Neural progenitor cell (in vitro differentiated cells): ENCODE measurements around the gene CFAP221. TPM values are rescaled to one million over a fixed set of nuclear protein-coding genes. Genes with fewer than 3 reads are reported as not detected.

Source experiments
- DNase-seq: peaks from one replicate; pipeline ENCODE4 v3.0.0-alpha.2; 2016; ENCODE audit warnings: low spot score
- H2AFZ ChIP-seq: fragments of 200-600 bp; sonication (generic); replicated peaks from 2 replicates; pipeline ENCODE4 v1.6.1; 2016; ENCODE audit warnings: antibody characterized with exemption
- H3F3A ChIP-seq: fragments of 200-600 bp; sonication (generic); 2 replicates; pipeline ENCODE4 v1.6.1; 2016; ENCODE audit warnings: antibody characterized with exemption, low read depth
- H3K27ac ChIP-seq: fragments of 200-600 bp; sonication (generic); 2 replicates; pipeline ENCODE4 v1.5.1; 2016; ENCODE audit warnings: mild to moderate bottlenecking
- H3K27me3 ChIP-seq: fragments of 200-600 bp; sonication (generic); 2 replicates; pipeline ENCODE4 v1.6.1; 2016; ENCODE audit warnings: mild to moderate bottlenecking, moderate library complexity
- H3K36me3 ChIP-seq: fragments of 200-600 bp; sonication (generic); 2 replicates; pipeline ENCODE4 v1.5.1; 2016
- H3K4me1 ChIP-seq: fragments of 200-600 bp; sonication (generic); 2 replicates; pipeline ENCODE4 v1.6.1; 2016; ENCODE audit warnings: mixed run types
- H3K4me2 ChIP-seq: fragments of 200-600 bp; sonication (generic); 2 replicates; pipeline ENCODE4 v1.6.1; 2016
- H3K4me3 ChIP-seq: fragments of 200-600 bp; sonication (generic); 2 replicates; pipeline ENCODE4 v1.5.1; 2016
- H3K79me2 ChIP-seq: fragments of 200-600 bp; sonication (generic); 2 replicates; pipeline ENCODE4 v1.6.1; 2016; ENCODE audit warnings: low read depth
- H3K9ac ChIP-seq: fragments of 200-600 bp; sonication (generic); 2 replicates; pipeline ENCODE4 v1.6.1; 2016
- H3K9me3 ChIP-seq: fragments of 200-600 bp; sonication (generic); 2 replicates; pipeline ENCODE4 v1.5.1; 2016; ENCODE audit warnings: low read depth
- H4K20me1 ChIP-seq: fragments of 200-600 bp; sonication (generic); 2 replicates; pipeline ENCODE4 v1.6.1; 2016; ENCODE audit warnings: low read depth
- H3K27ac Mint-ChIP-seq: 3 replicates; pipeline ENCODE4 v1.8.0; 2021; ENCODE audit warnings: mixed read lengths
- H3K27me3 Mint-ChIP-seq: 2 replicates; pipeline ENCODE4 v1.8.0; 2022; ENCODE audit warnings: low read depth, mild to moderate bottlenecking, inconsistent platforms, moderate library complexity, mixed read lengths; ENCODE audit not compliant: insufficient read depth
- H3K36me3 Mint-ChIP-seq: 3 replicates; pipeline ENCODE4 v1.8.0; 2021; ENCODE audit warnings: mixed read lengths
- H3K4me1 Mint-ChIP-seq: 3 replicates; pipeline ENCODE4 v1.8.0; 2021; ENCODE audit warnings: mixed read lengths
- H3K4me3 Mint-ChIP-seq: 3 replicates; pipeline ENCODE4 v1.8.0; 2021; ENCODE audit warnings: mild to moderate bottlenecking, moderate library complexity, mixed read lengths
- H3K9me3 Mint-ChIP-seq: 3 replicates; pipeline ENCODE4 v1.8.0; 2020; ENCODE audit warnings: mixed read lengths
- EZH2 ChIP-seq: fragments of 200-600 bp; sonication (generic); IDR thresholded peaks from 2 replicates; pipeline ENCODE4 v1.6.1; 2017; ENCODE audit warnings: antibody characterized with exemption, mild to moderate bottlenecking, moderate library complexity
- EZH2phosphoT487 ChIP-seq: fragments of 200-600 bp; sonication (generic); IDR thresholded peaks from 2 replicates; pipeline ENCODE4 v1.6.1; 2017; ENCODE audit warnings: antibody characterized with exemption
- total RNA-seq: library from RNA; depleted of rRNA; stranded (reverse); fragments of >200 nt; gene quantifications from 2 replicates; pipeline ENCODE4 v1.2.3, GENCODE V29; 2015; ENCODE audit warnings: low replicate concordance
- TF ChIP-seq, protein P1 (sequence below): fragments of 200-600 bp; sonication (generic); IDR thresholded peaks from 2 replicates; pipeline ENCODE4 v1.5.1; 2017; ENCODE audit warnings: antibody characterized with exemption, mild to moderate bottlenecking

CFAP221 gene
- total RNA-seq, 1 donor from 2014 or later: 1.5 TPM

DNA sequence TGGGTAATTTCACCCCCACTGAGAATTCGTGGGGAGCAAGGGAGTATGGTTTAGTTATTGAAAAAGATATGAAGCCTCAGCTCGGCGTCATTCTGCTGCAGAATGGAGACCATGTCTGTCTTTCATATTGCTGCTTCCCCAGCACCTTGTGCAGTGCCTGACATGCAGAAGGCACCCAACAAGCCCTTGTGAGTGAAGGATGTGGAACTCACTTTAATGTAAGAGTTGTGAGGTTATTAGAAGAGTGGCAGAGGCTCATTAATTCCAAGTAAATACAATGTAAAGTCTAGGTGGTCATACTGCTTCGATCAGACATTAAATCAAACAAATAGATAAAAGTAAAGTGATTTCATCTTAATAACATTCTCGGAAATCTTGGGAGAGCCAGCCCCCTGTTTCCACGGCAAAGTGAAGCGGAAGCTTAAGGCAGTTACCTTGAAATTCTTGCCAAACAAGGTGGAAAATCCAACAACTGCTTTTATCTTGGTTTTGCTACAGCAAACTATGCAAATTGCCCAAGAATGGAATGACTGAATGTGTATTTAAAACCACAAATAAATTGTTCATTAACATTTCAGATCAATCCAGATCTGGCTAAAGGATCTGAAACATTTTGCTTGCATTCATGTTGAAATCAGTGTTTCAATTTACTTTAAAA lies 9.6 kb downstream of the CFAP221 start:
- no peak overlapping the region for H3K4me3 ChIP-seq
- no peak overlapping the region for H3K4me2 ChIP-seq
- H3K27ac ChIP-seq: no peak overlapping the region
- no peak for DNase-seq
- TF ChIP-seq EZH2 (no peak), EZH2phosphoT487 (no peak)
- TF ChIP-seq, protein P1, sequence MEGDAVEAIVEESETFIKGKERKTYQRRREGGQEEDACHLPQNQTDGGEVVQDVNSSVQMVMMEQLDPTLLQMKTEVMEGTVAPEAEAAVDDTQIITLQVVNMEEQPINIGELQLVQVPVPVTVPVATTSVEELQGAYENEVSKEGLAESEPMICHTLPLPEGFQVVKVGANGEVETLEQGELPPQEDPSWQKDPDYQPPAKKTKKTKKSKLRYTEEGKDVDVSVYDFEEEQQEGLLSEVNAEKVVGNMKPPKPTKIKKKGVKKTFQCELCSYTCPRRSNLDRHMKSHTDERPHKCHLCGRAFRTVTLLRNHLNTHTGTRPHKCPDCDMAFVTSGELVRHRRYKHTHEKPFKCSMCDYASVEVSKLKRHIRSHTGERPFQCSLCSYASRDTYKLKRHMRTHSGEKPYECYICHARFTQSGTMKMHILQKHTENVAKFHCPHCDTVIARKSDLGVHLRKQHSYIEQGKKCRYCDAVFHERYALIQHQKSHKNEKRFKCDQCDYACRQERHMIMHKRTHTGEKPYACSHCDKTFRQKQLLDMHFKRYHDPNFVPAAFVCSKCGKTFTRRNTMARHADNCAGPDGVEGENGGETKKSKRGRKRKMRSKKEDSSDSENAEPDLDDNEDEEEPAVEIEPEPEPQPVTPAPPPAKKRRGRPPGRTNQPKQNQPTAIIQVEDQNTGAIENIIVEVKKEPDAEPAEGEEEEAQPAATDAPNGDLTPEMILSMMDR: no peak
- Mint-ChIP-seq H3K4me3 (no peak overlapping the region), H3K27me3 (no peaks in the 10 kb centered on the region), H3K27ac (no peak overlapping the region), H3K36me3 (peaks cover 12% of the 10 kb centered on the region), H3K4me1 (no peaks in the 10 kb centered on the region), H3K9me3 (peaks cover 2% of the 10 kb centered on the region)
- no peaks in the 10 kb centered on the region for H3K79me2 ChIP-seq
- no peaks in the 10 kb centered on the region for H3K4me1 ChIP-seq
- no peaks in the 10 kb centered on the region for H3K27me3 ChIP-seq
- no peaks in the 10 kb centered on the region for H3K36me3 ChIP-seq
- H3F3A ChIP-seq: no peaks in the 10 kb centered on the region
- H3K9ac ChIP-seq: no peak overlapping the region
- no peaks in the 10 kb centered on the region for H3K9me3 ChIP-seq
- H2AFZ ChIP-seq: no peak overlapping the region
- H4K20me1 ChIP-seq: no peaks in the 10 kb centered on the region

DNA sequence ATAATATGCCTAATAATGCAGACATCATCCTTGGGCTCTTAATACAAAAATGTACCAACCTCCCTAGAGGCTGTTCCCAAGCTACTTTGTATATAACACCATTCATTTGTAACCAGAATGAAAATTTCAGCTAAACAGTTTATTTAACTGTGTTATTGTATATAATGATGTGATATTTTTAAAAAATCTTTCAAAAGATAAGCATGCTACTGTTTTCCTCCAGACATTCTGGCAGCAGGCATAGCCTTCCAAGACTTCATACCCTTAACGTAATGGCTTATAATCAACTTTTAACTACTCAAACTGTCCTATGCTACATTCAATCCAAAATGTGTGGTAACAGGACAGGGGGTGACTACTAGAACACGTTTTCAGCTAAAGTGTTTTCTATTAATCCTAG lies 21.2 kb downstream of the CFAP221 start:
- Histone ChIP-seq H3K79me2 (no peaks in the 10 kb centered on the region), H3K27ac (no peak overlapping the region), H3K9me3 (no peaks in the 10 kb centered on the region), H3K36me3 (no peaks in the 10 kb centered on the region), H3K4me1 (no peaks in the 10 kb centered on the region), H3K27me3 (no peaks in the 10 kb centered on the region), H4K20me1 (no peaks in the 10 kb centered on the region), H2AFZ (no peak overlapping the region), H3F3A (no peaks in the 10 kb centered on the region), H3K9ac (no peak overlapping the region), H3K4me3 (no peak overlapping the region), H3K4me2 (no peak overlapping the region)
- H3K4me3 Mint-ChIP-seq: no peak overlapping the region
- peaks cover 4% of the 10 kb centered on the region for H3K27me3 Mint-ChIP-seq
- H3K27ac Mint-ChIP-seq: no peak overlapping the region
- no peak for DNase-seq
- no peaks in the 10 kb centered on the region for H3K4me1 Mint-ChIP-seq
- peaks cover 12% of the 10 kb centered on the region for H3K9me3 Mint-ChIP-seq
- TF ChIP-seq EZH2phosphoT487: no peak
- TF ChIP-seq, protein P1: no peak
- no peak for TF ChIP-seq EZH2
- H3K36me3 Mint-ChIP-seq: peaks cover 12% of the 10 kb centered on the region

DNA sequence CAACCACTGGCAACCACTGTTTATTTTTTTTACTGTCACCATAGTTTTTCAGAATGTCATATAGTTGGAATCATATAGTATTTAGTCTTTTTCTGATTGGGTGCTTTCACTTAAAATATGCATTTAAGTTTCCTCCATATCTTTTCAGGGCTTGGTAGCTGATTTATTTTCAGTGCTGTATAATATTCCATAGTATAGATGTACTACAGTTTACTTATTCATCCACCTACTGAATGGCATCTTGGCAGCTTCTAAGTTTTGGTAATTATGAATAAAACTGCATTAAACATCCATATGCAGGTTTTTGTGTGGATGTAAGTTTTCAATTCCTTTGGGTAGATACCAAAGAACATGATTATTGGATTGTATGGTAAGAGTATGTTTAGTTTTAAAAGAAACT lies 23.0 kb downstream of the CFAP221 start:
- Mint-ChIP-seq H3K27me3 (peaks cover 4% of the 10 kb centered on the region), H3K27ac (no peak overlapping the region), H3K4me3 (no peak overlapping the region), H3K9me3 (peaks cover 12% of the 10 kb centered on the region), H3K4me1 (no peaks in the 10 kb centered on the region), H3K36me3 (peaks cover 12% of the 10 kb centered on the region)
- Histone ChIP-seq H2AFZ (no peak overlapping the region), H4K20me1 (no peaks in the 10 kb centered on the region), H3K79me2 (no peaks in the 10 kb centered on the region), H3K4me1 (no peaks in the 10 kb centered on the region), H3K9me3 (no peaks in the 10 kb centered on the region), H3K36me3 (no peaks in the 10 kb centered on the region), H3F3A (no peaks in the 10 kb centered on the region), H3K27ac (no peak overlapping the region), H3K4me2 (no peak overlapping the region), H3K4me3 (no peak overlapping the region), H3K9ac (no peak overlapping the region), H3K27me3 (no peaks in the 10 kb centered on the region)
- no peak for DNase-seq
- TF ChIP-seq EZH2phosphoT487 (no peak), EZH2 (no peak)
- TF ChIP-seq, protein P1: no peak
